K562 (cell line): ENCODE measurements around the gene TCAF1. TPM values are rescaled to one million over a fixed set of nuclear protein-coding genes. Genes with fewer than 3 reads are reported as not detected.

ENCODE experiments used
- ATAC-seq: fragments of 200-7000 bp; cut with Tn5 transposase; 3 replicates; pipeline ENCODE4 v1.9.1; 2020; ENCODE audit warnings: moderate library complexity
- BruUV-seq: library from RNA; stranded (reverse); fragments of 400-500 nt; replicated peaks from 2 replicates; lab custom pipeline; 2021; lab: Mats Ljungman, UMichigan
- CTCF ChIA-PET: fragments of 300-600 bp; formaldehyde crosslinking; extraction: SDS; loops from one replicate; lab custom pipeline; 2021; ENCODE audit warnings: low intra/inter-chr PET ratio; lab: Yijun Ruan, JAX
- POLR2A ChIA-PET: fragments of 300-600, 350-650 bp; sonication (Branson Sonifier 250); formaldehyde crosslinking; extraction: SDS; loops from one replicate; lab custom pipeline; 2021; ENCODE audit warnings: antibody characterized with exemption, inconsistent platforms; lab: Yijun Ruan, JAX
- DNase-seq, 4 experiments: peaks; one replicate each; pipeline versions ENCODE4 v3.0.0 to v3.0.0-alpha.2; 2011 to 2018; ENCODE audit warnings: low spot score in 3 of 4, mixed read lengths in 3 of 4; ENCODE audit errors: extremely low read depth in 1 of 4
- FAIRE-seq: peaks from 2 replicates; lab custom pipeline; 2011; peaks lifted over from hg19 to GRCh38; lab: Jason Lieb, UNC
- H2AFZ ChIP-seq: 2 replicates; pipeline ENCODE4 v1.6.0; 2011; ENCODE audit warnings: low read depth, low read length, control low read depth, inconsistent platforms
- H3K27ac ChIP-seq: fragments of 200-600 bp; 3 replicates; pipeline ENCODE4 v1.8.0; 2011; ENCODE audit warnings: low read depth, mild to moderate bottlenecking, control low read depth, inconsistent platforms, low read length, moderate library complexity, mixed read lengths; ENCODE audit errors: extremely low read depth
- H3K27me3 ChIP-seq, 2 experiments: fragments of 300-600 bp in 1 of 2; 2 replicates in 1 of 2; 3 replicates in 1 of 2; pipeline versions ENCODE4 v1.6.0 to v1.8.0; 2011; ENCODE audit warnings: inconsistent platforms in 2 of 2, low read length in 2 of 2, mild to moderate bottlenecking in 1 of 2, mixed read lengths in 1 of 2, moderate library complexity in 1 of 2; ENCODE audit not compliant: control insufficient read depth in 2 of 2, insufficient read depth in 2 of 2
- H3K36me3 ChIP-seq: fragments of 300-600 bp; 3 replicates; pipeline ENCODE4 v1.8.0; 2011; ENCODE audit warnings: mild to moderate bottlenecking, low read length, inconsistent platforms; ENCODE audit not compliant: control insufficient read depth, insufficient read depth
- H3K4me1 ChIP-seq, 2 experiments: fragments of 200-600 bp in 1 of 2; replicated peaks in 1 of 2; 2 replicates in 1 of 2; 3 replicates in 1 of 2; pipeline versions ENCODE4 v1.5.1 to v1.8.0; 2011; ENCODE audit warnings: inconsistent platforms in 2 of 2, low read length in 2 of 2, mild to moderate bottlenecking in 1 of 2, mixed read lengths in 1 of 2, moderate library complexity in 1 of 2; ENCODE audit not compliant: control insufficient read depth in 2 of 2, insufficient read depth in 2 of 2
- H3K4me2 ChIP-seq: 2 replicates; pipeline ENCODE4 v1.6.1; 2011; ENCODE audit warnings: low read length, control low read depth, inconsistent platforms, mixed read lengths; ENCODE audit not compliant: insufficient read depth
- H3K4me3 ChIP-seq: fragments of 200-600 bp; sonication (generic), shearing (Covaris generic); 2 replicates; pipeline ENCODE4 v1.5.1; 2016; ENCODE audit warnings: control low read depth, inconsistent platforms
- H3K79me2 ChIP-seq: fragments of 200-600 bp; 3 replicates; pipeline ENCODE4 v1.8.0; 2011; ENCODE audit warnings: low read length, inconsistent platforms; ENCODE audit not compliant: control insufficient read depth, insufficient read depth
- H3K9ac ChIP-seq, 2 experiments: 2 replicates each; pipeline versions ENCODE4 v1.6.0 to v1.6.1; 2011; ENCODE audit warnings: low read depth in 2 of 2, low read length in 2 of 2, control low read depth in 1 of 2, inconsistent platforms in 1 of 2, mild to moderate bottlenecking in 1 of 2, mixed read lengths in 1 of 2; ENCODE audit not compliant: insufficient read depth in 1 of 2
- H3K9me1 ChIP-seq: one replicate; pipeline ENCODE4 v1.6.0; 2011; ENCODE audit warnings: inconsistent platforms, mild to moderate bottlenecking, low read length, moderate library complexity; ENCODE audit not compliant: control insufficient read depth, insufficient read depth
- H3K9me3 ChIP-seq: replicated peaks from 2 replicates; pipeline ENCODE4 v1.5.1; 2011; ENCODE audit warnings: low read depth, low read length, inconsistent platforms; ENCODE audit not compliant: control insufficient read depth, insufficient read depth
- H4K20me1 ChIP-seq: replicated peaks from 2 replicates; pipeline ENCODE4 v1.6.1; 2011; ENCODE audit warnings: low read length, inconsistent platforms, mixed read lengths; ENCODE audit not compliant: control insufficient read depth, insufficient read depth
- E2F3 ChIP-seq: fragments of 250-450 bp; sonication (Bioruptor Pico); IDR thresholded peaks from 2 replicates; pipeline ENCODE4 v1.4.0; 2020; ENCODE audit warnings: mild to moderate bottlenecking
- GTF2E2 ChIP-seq: fragments of 200-800 bp; sonication (Bioruptor generic); IDR thresholded peaks from 2 replicates; pipeline ENCODE4 v1.6.1; 2016; ENCODE audit warnings: missing genetic modification characterization, missing compliant biosample characterization
- HSF4 ChIP-seq: fragments of 250-450 bp; sonication (Bioruptor Pico); IDR thresholded peaks from 2 replicates; pipeline ENCODE4 v2.1.2; 2022; ENCODE audit warnings: mild to moderate bottlenecking, moderate library complexity, borderline replicate concordance
- SRSF1 ChIP-seq: fragments of 200-400 bp; formaldehyde crosslinking; IDR thresholded peaks from 2 replicates; pipeline ENCODE4 v1.6.1; 2017; ENCODE audit warnings: mild to moderate bottlenecking, low read depth, low read length, moderate library complexity
- ZNF146 ChIP-seq: IDR thresholded peaks from one replicate; pipeline ENCODE4 v1.6.1; 2018; ENCODE audit warnings: missing compliant biosample characterization; ENCODE audit not compliant: unreplicated experiment
- ZNF184 ChIP-seq: sonication (generic); formaldehyde crosslinking; IDR thresholded peaks from 2 replicates; pipeline ENCODE4 v1.5.0; 2020; ENCODE audit warnings: missing genetic modification reagents
- ZNF699 ChIP-seq: fragments of 250-450 bp; sonication (Bioruptor Pico); IDR thresholded peaks from 2 replicates; pipeline ENCODE4 v1.8.0; 2021; ENCODE audit warnings: mild to moderate bottlenecking, moderate library complexity; ENCODE audit not compliant: insufficient replicate concordance
- ZSCAN32 ChIP-seq: fragments of 450-650 bp; formaldehyde crosslinking; IDR thresholded peaks from 2 replicates; pipeline ENCODE4 v1.4.0; 2020; ENCODE audit warnings: mild to moderate bottlenecking, moderate library complexity
- WGBS: fragments of 100-300 bp; shearing (Covaris generic); methylation state at CpG from one replicate; pipeline ENCODE4 v1.1.6; 2016; ENCODE audit warnings: low coverage, mixed read lengths; ENCODE audit not compliant: insufficient coverage; ENCODE audit errors: missing lambda C conversion rate; 5-methylcytosine and 5-hydroxymethylcytosine counted together
- in situ Hi-C: fragments of 300-500 bp; cut with MboI; formaldehyde crosslinking; loops from 4 replicates; pipeline ENCODE4 v1.15.0; 2018; ENCODE audit warnings: inconsistent platforms, mixed read lengths
- intact Hi-C: fragments of 100-400 bp; cut with micrococcal nuclease; formaldehyde crosslinking; loops from 2 replicates; pipeline ENCODE4 v1.14.2; 2022
- polyA plus RNA-seq, 8 experiments: library from polyadenylated mRNA; depleted of rRNA in 4 of 8; stranded (reverse) in 5 of 8; unstranded in 3 of 8; fragments of >200 nt; fragmentation: Nextera tagmentation in 2 of 8; fragmentation: Illumina TruSeq in 1 of 8; extraction: Ambion mirVana in 2 of 8; extraction: Trizol in 1 of 8; gene quantifications; 2 replicates each; pipeline versions ENCODE4 v1.2.1 to v1.2.3, GENCODE V29; 2011 to 2014; ENCODE audit warnings: inconsistent platforms in 1 of 8, missing spikeins in 1 of 8
- total RNA-seq, 7 experiments: library from RNA; depleted of rRNA in 6 of 7; stranded (reverse); fragments of >200 nt in 6 of 7; fragmentation: Illumina TruSeq in 2 of 7; extraction: Trizol in 2 of 7; gene quantifications; 2 replicates each; pipeline versions ENCODE4 v1.2.1 to v1.2.3, GENCODE V29; 2011 to 2021; ENCODE audit warnings: low replicate concordance in 1 of 7
- TF ChIP-seq, protein P1 (sequence below), 3 experiments: fragments of 200-800 bp in 1 of 3; sonication (Bioruptor generic) in 1 of 3; sonication (generic) in 1 of 3; formaldehyde crosslinking in 1 of 3; IDR thresholded peaks; 2 replicates each; pipeline versions ENCODE4 v1.6.1 to v1.8.0; 2016 to 2022; ENCODE audit warnings: mild to moderate bottlenecking in 2 of 3, missing compliant biosample characterization in 2 of 3, missing genetic modification characterization in 2 of 3, missing genetic modification reagents in 1 of 3
- TF ChIP-seq, protein P2 (sequence below): fragments of 250-450 bp; sonication (Bioruptor Pico); IDR thresholded peaks from 2 replicates; pipeline ENCODE4 v1.8.0; 2022; ENCODE audit warnings: moderate library complexity, mild to moderate bottlenecking, inconsistent platforms

Gene TCAF1
- total and polyA plus RNA-seq, 9 of the 15 experiments (the other 6 are each of a cell fraction or from before 2014, with no cell fraction given): 6.2 to 52.2 (median 24.4) TPM

DNA sequence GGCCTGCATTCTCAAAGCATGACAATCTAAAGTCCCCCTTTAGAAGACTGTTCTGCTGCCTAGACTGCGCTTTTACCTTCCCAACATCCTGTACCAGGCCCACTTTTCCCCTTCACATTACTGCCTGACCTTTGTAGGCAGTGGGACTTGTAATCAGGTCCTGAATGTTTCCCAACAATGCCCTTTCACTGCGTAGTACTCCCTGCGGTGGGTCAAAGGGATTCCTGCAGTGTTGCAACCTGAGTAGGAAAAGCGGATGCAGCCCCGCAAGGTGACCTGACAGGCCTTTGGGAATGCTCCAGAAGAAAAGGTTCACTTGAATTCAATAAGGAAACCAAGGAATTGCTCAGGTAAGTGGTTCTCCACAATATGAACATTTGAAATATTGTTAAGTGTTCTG, 4.9 kb upstream of the TCAF1 start:
- intact Hi-C loops: loop anchor here (10.0 kb wide), 1 partner anchor 498 kb away; the partner anchor contains the start of gene NOBOX
- in situ Hi-C loops: no loop called here
- Histone ChIP-seq H3K36me3 (no peaks in the 10 kb centered on the region), H3K9me3 (no peaks in the 10 kb centered on the region), H3K4me1 (peaks cover 0 to 7% of the 10 kb centered on the region in 2 experiments; a peak in 4 of 5 replicates), H4K20me1 (no peaks in the 10 kb centered on the region), H3K27me3 (peaks cover 6 to 8% of the 10 kb centered on the region in 2 experiments; a peak in 4 of 5 replicates), H3K9ac (no peak overlapping the region), H3K79me2 (no peaks in the 10 kb centered on the region), H3K27ac (no peak overlapping the region), H3K9me1 (no peaks in the 10 kb centered on the region), H3K4me2 (no peak overlapping the region), H3K4me3 (no peak overlapping the region), H2AFZ (no peak overlapping the region)
- ChIA-PET CTCF (no interaction called here), POLR2A (no interaction called here)
- no peak for ATAC-seq
- no TSS peak for BruUV-seq
- no peak for DNase-seq
- WGBS: 57% methylated on average over 5 of the region's 5 CpGs
- TF ChIP-seq E2F3 (CRISPR knock-in tag): no peak
- no peak for TF ChIP-seq SRSF1
- no peak for TF ChIP-seq ZNF146 (CRISPR knock-in tag)
- TF ChIP-seq ZNF184 (CRISPR knock-in tag): no peak
- TF ChIP-seq ZNF699 (CRISPR knock-in tag): no peak
- no peak for TF ChIP-seq ZSCAN32
- TF ChIP-seq GTF2E2: no peak
- TF ChIP-seq, protein P1, sequence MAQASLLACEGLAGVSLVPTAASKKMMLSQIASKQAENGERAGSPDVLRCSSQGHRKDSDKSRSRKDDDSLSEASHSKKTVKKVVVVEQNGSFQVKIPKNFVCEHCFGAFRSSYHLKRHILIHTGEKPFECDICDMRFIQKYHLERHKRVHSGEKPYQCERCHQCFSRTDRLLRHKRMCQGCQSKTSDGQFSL (CRISPR knock-in tag; IDR thresholded peaks at IDR 0.05): no peak
- TF ChIP-seq, protein P1 (tag; IDR thresholded peaks at IDR 0.05): no peak
- no peak for TF ChIP-seq HSF4
- TF ChIP-seq, protein P2, sequence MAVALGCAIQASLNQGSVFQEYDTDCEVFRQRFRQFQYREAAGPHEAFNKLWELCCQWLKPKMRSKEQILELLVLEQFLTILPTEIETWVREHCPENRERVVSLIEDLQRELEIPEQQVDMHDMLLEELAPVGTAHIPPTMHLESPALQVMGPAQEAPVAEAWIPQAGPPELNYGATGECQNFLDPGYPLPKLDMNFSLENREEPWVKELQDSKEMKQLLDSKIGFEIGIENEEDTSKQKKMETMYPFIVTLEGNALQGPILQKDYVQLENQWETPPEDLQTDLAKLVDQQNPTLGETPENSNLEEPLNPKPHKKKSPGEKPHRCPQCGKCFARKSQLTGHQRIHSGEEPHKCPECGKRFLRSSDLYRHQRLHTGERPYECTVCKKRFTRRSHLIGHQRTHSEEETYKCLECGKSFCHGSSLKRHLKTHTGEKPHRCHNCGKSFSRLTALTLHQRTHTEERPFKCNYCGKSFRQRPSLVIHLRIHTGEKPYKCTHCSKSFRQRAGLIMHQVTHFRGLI (CRISPR knock-in tag): no peak
- FAIRE-seq: no peak
